ENCODE results near the gene SPDYE3.

DNA sequence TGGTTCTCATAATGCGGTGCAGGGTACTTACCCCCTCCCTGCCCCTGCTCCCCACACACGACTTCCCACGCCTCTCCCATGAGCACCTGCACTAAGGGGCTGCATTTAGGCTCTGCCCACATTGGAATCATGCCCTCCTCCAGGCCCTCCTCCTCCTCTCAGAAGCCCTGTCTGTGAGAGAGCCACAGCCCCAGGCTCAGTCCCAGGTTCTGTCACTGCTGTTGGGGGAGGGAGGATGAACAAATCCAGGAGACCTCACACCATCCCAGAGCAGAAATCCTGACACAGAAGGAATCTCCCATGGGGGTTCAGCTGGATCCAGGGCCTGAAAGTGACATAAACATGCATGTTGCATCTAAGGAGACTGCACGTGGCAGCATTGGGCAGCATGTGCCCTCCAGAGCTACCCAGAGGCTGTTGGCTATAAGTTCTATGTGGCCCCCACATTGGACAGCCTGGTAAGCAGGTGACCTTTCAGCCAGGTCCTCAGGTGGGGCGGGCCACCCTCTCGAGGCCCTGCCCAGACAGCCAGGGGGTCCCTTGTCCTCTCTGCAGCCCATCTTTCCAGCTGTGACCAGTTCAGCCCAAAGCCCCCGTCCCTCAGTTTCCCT lies 64.2 kb downstream of the SPDYE3 start:
- TF ChIP-seq CTCF (IDR thresholded peaks at IDR 0.05) (no peak), CEBPB (IDR thresholded peaks at IDR 0.05) (no peak), BHLHE40 (IDR thresholded peaks at IDR 0.05; ENCODE audit: low read depth, low read length) (no peak), JUNB (IDR thresholded peaks at IDR 0.05) (no peak), USF2 (IDR thresholded peaks at IDR 0.05) (no peak), REST (IDR thresholded peaks at IDR 0.05) (no peak), POLR2A (IDR thresholded peaks at IDR 0.05; ENCODE audit: low read length) (no peak), JUN (IDR thresholded peaks at IDR 0.05) (peak in 1 of 2 experiments; percentile 19; a peak in 1 of 5 replicates), CBX2 (IDR thresholded peaks at IDR 0.05; ENCODE audit: borderline replicate concordance, low read depth) (no peak), MAX (IDR thresholded peaks at IDR 0.05) (no peak), ELK1 (IDR thresholded peaks at IDR 0.05; ENCODE audit: low read depth, low read length) (no peak)

All from A549 (cell line).